Endothelial cell of umbilical vein (primary cell): ENCODE results near the gene TREML1.

Source experiments
- CTCF ChIP-seq, 2 donors: IDR thresholded peaks; 1 replicate in 1 of 2; 2 replicates in 1 of 2; pipeline ENCODE4 v1.5.1; 2011; ENCODE audit warnings: low read length in 2 of 2, mild to moderate bottlenecking in 2 of 2, moderate library complexity in 2 of 2, control low read depth in 1 of 2, inconsistent platforms in 1 of 2, low read depth in 1 of 2; ENCODE audit not compliant: insufficient read depth in 1 of 2; ENCODE audit errors: extremely low read depth in 1 of 2
- EZH2 ChIP-seq: IDR thresholded peaks from 2 replicates; pipeline ENCODE4 v1.6.1; 2012; ENCODE audit warnings: borderline replicate concordance, low read depth, mild to moderate bottlenecking, moderate library complexity, low read length, inconsistent platforms; ENCODE audit not compliant: severe bottlenecking
- JUN ChIP-seq: IDR thresholded peaks from 2 replicates; pipeline ENCODE4 v1.6.1; 2011; ENCODE audit warnings: borderline replicate concordance, low read depth; ENCODE audit not compliant: insufficient read length, insufficient read depth
- MAX ChIP-seq: IDR thresholded peaks from 2 replicates; pipeline ENCODE4 v1.6.1; 2011; ENCODE audit not compliant: insufficient read depth, insufficient read length
- MYC ChIP-seq: IDR thresholded peaks from one replicate; pipeline ENCODE4 v1.6.1; 2011; ENCODE audit warnings: mild to moderate bottlenecking, low read depth, low read length
- POLR2A ChIP-seq: IDR thresholded peaks from 2 replicates; pipeline ENCODE4 v1.6.1; 2012; ENCODE audit warnings: low read depth, mild to moderate bottlenecking, control low read depth, low read length
- POLR2AphosphoS5 ChIP-seq: IDR thresholded peaks from 2 replicates; pipeline ENCODE4 v1.6.1; 2012; ENCODE audit warnings: low read depth, mild to moderate bottlenecking, control low read depth, low read length, moderate library complexity; ENCODE audit not compliant: insufficient read depth

DNA sequence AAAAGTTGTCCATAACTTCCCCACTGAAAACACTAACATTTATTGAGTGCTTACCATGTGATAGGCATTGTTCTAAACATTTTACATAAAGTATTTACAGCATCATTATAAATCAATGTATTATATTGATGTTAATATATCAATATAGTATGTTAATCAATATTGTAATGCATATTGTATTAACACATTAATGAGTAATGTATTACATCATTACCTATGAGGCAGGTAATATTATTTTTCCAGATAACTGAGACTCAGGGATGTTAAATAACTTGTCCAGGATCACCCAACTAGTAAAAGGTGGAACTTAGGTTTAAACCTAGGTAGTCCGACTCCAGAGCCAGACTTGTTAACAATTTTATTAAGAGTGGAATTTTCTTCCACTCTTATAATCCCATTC is 20.9 kb upstream of the TREML1 start:
- TF ChIP-seq CTCF (IDR thresholded peaks at IDR 0.05; ENCODE audit: extremely low read depth in 1 of 2, insufficient read depth in 1 of 2, low read depth in 1 of 2, low read length in 2 of 2) (no peak), POLR2A (no peak), MYC (no peak), POLR2AphosphoS5 (no peak), JUN (no peak), EZH2 (no peak), MAX (no peak)
